ENCODE data around the gene MYO7B.

- TF ChIP-seq POLR2A (IDR thresholded peaks at IDR 0.05; ENCODE audit: low read length) (no peak), GATA1 (IDR thresholded peaks at IDR 0.05; ENCODE audit: low read depth, low read length) (no peak)
Observed at GRCh38 chr2:127577503-127577902, 42.0 kb downstream of the MYO7B start.

Data from erythroblast (primary cell).